ENCODE results near the gene NTM. TPM values are rescaled to one million over a fixed set of nuclear protein-coding genes. Genes with fewer than 3 reads are reported as not detected.
A peak's percentile ranks its signal among the peaks of the same experiment; 100 is the strongest.

The NTM gene
- total RNA-seq, 1 experiment from 2014 or later: 9.9 TPM

GRCh38 chr11:132158091-132158490 is 787.7 kb downstream of the NTM start:
- no peaks in the 10 kb centered on the region for H3K27me3 ChIP-seq (ENCODE audit: insufficient read depth, low read length)
- no peak overlapping the region for H4K91ac ChIP-seq (ENCODE audit: insufficient read length, low read depth, low read length)
- no peaks in the 10 kb centered on the region for H3K27me3 Mint-ChIP-seq (ENCODE audit: low read depth)
- no peaks in the 10 kb centered on the region for H3K4me1 ChIP-seq (ENCODE audit: insufficient read depth, low read length)
- H3K18ac ChIP-seq (ENCODE audit: insufficient read length, low read depth, low read length): no peak overlapping the region
- H4K5ac ChIP-seq (ENCODE audit: insufficient read length, low read depth, low read length): no peak overlapping the region
- H2AFZ ChIP-seq (ENCODE audit: low read length): no peak overlapping the region
- H2BK15ac ChIP-seq (ENCODE audit: low read depth, low read length): no peak overlapping the region
- WGBS (ENCODE audit: extremely low coverage, insufficient read length, low lambda C conversion rate): no CpG with 5 or more reads among the region's 3 CpGs
- no peak overlapping the region for H3K14ac ChIP-seq (ENCODE audit: insufficient read depth, low read length)
- peak; percentile 71 for TF ChIP-seq CTCF (conservative IDR thresholded peaks at IDR 0.05)
- H3K23ac ChIP-seq (ENCODE audit: insufficient read length, low read depth, low read length): no peak overlapping the region
- no peak overlapping the region for H2BK12ac ChIP-seq (ENCODE audit: insufficient read length, low read depth, low read length)
- no peak overlapping the region for H2AK5ac ChIP-seq (ENCODE audit: insufficient read length, low read length)
- H4K20me1 ChIP-seq (ENCODE audit: control insufficient read depth, insufficient read depth, insufficient read length): no peaks in the 10 kb centered on the region
- no peak overlapping the region for H3K4ac ChIP-seq (ENCODE audit: low read depth, low read length)
- no peak overlapping the region for H2BK120ac ChIP-seq (ENCODE audit: low read depth, low read length, poor library complexity, severe bottlenecking)
- no peaks in the 10 kb centered on the region for H3K79me1 ChIP-seq (ENCODE audit: insufficient read depth, low read depth, low read length, poor library complexity, severe bottlenecking)
- H3K9me3 ChIP-seq (ENCODE audit: control insufficient read depth, low read depth, low read length): no peaks in the 10 kb centered on the region
- no peak overlapping the region for H3K4me3 Mint-ChIP-seq
- H3K27ac ChIP-seq (ENCODE audit: insufficient read length, low read depth, low read length): no peak overlapping the region
- H2BK20ac ChIP-seq (ENCODE audit: low read depth, low read length, poor library complexity, severe bottlenecking): no peak overlapping the region
- no peak overlapping the region for H3T11ph ChIP-seq (ENCODE audit: low read length)
- no peak overlapping the region for H3K4me2 ChIP-seq (ENCODE audit: insufficient read depth, insufficient read length, low read length)
- H3K79me2 ChIP-seq (ENCODE audit: insufficient read depth, low read length): no peaks in the 10 kb centered on the region
- no peaks in the 10 kb centered on the region for H3K9me3 Mint-ChIP-seq
- no peak overlapping the region for H3K9ac ChIP-seq (ENCODE audit: extremely low read depth, insufficient read length, low read length)
- no peak overlapping the region for H2BK5ac ChIP-seq (ENCODE audit: insufficient read length, low read length)
- H3K56ac ChIP-seq (ENCODE audit: insufficient read length, low read depth, low read length): no peak overlapping the region
- no peaks in the 10 kb centered on the region for H3K23me2 ChIP-seq (ENCODE audit: insufficient read length, low read depth, low read length, poor library complexity, severe bottlenecking)
- peaks cover 5 to 6% of the 10 kb centered on the region in 2 experiments for H3K4me1 Mint-ChIP-seq
- peak; percentile 71 for DNase-seq
- peak overlapping the region in 1 of 3 experiments; percentile 6; a peak in 1 of 7 replicates for H3K27ac Mint-ChIP-seq
- no peak overlapping the region for H4K8ac ChIP-seq (replicated peaks; ENCODE audit: insufficient read length, low read depth, low read length)
- H3K36me3 Mint-ChIP-seq (ENCODE audit: insufficient read depth in 1 of 3, low read depth in 3 of 3): no peaks in the 10 kb centered on the region
